GM12873 (cell line): Measurements from ENCODE around the gene NCAPG2.

Source experiments
- CTCF ChIP-seq: IDR thresholded peaks from 2 replicates; pipeline ENCODE4 v1.5.1; 2012; ENCODE audit warnings: low read depth, mild to moderate bottlenecking, moderate library complexity, low read length, control low read depth; ENCODE audit not compliant: insufficient read depth; ENCODE audit errors: missing control alignments

The NCAPG2 gene

DNA sequence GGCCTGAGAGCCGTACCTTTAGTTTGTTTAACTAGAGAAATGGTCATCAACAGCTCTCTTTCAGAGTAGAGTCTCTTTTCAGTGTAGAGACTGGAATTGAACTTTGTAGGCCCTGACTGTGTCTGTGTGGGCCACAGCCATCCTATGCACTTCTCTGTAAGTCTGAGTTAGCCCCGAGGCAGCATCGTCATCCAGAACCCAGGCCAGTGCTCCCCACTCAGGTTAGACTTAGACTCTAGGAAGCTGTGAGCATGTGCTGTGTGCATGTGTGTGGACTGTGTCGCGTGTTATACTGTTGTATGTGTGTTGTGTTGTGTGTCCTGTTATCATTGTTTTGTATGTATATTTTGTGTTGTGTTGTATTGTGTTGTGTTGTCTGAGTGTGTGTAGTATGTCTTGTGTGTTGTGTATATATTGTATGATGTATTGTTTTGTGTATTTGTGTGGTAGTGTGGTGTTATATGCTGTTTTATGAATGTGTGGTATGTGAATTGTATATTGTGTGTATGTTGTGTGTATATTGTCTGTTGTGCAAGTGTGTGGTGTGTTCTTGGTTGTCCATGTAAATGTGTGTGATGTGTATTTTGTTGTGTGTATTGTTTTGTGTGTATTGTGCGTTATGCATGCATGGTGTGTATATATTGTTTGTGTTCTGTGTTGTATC, 18.1 kb upstream of the NCAPG2 start:
- no peak for TF ChIP-seq CTCF

DNA sequence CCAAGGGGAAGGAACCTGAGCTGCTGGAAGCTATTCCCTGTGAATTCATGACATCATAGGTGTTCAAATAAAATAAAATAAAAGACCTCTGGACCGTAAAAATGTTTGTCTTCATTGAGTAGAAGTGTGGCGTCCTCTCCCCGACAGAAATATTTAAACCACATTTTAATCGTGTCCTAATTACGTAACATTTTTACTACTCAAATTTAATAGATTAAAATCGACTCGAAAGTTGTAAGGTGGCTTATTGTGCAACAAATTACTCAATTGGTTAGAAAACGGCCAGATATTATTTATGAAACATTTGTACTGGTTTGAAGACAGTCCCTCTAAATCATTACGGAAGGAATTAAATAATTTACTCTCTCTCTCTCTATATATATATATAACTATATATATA, 15.5 kb upstream of the NCAPG2 start:
- no peak for TF ChIP-seq CTCF

DNA sequence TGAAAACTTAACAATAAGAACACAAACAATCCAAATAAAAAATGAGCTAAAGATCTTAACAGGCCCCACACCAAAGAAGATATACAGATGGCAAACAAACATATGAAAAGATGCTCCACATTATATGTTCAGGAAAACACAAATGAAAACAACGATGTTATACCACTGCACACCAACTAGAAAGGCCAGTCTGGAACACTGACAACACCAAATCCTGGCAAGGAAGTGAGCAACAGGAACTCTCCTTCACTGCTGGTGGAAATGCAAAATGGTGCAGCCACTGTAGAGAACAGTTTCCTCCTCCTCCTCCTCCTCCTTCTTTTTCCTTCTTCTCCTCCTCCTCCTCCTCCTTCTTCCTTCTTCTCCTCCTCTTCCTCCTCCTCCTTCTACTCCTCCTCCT, 12.2 kb upstream of the NCAPG2 start:
- no peak for TF ChIP-seq CTCF

DNA sequence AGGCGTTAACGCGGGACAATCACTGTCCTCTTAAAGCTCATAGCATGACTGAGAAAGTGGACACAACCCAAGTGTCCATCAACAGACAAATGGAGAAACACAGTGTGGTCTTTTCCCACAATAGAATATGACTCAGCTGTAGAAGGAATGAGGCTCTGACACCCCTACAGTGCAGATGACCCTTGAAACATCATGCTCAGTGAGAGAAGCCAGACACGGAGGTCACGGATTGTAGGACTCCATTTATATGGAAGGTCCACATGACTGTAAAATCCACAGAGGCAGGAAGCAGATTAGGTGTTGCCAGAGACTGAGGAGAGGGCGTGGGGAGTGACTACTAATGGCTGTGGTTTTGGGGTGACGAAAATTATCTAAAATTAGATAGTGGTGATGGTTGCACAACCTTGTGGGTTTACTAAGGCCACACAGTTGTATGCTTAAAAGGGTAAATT, 6.1 kb upstream of the NCAPG2 start:
- no peak for TF ChIP-seq CTCF

- no peak for TF ChIP-seq CTCF
Measured at GRCh38 chr7:158707610-158708009, 3.0 kb upstream of the NCAPG2 start.

- no peak for TF ChIP-seq CTCF
Measured at GRCh38 chr7:158706710-158707590, 2.3 kb upstream of the NCAPG2 start.

DNA sequence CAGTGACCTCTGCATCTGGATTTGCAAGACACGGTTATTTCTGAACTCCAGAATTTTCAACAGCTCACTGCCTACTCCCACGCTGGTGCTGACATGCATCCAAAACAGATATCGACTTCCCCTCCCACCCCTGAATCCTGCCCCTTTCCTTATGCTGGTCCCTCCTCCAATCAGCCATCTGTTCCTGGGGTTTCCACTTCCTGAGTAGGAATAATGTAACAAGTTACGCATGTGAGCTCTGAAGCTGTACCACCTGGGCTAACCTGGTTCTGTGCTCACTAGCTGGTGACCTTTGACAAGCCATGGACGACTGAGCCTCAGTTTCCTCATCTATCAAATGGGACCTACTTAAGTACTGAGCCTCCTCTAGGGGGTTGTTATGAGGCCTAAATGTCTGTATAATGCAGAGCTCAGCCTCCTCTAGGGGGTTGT, 1.7 kb upstream of the NCAPG2 start:
- TF ChIP-seq CTCF = no peak
